HL-60/S4 treated with retinoic acid at 250 ng/mL for 4 days and 3 days (cell line): Measurements from ENCODE around the gene SYT15.
"Not testable (repeated sequence)": the region's sequence is repeated elsewhere in the genome, so short reads cannot be mapped to it uniquely, and the experiment has no call there.

Source experiments
- in situ Hi-C: fragments of 300-500 bp; cut with MboI; formaldehyde crosslinking; loops from 2 replicates; pipeline ENCODE4 v1.7.0; 2022; ENCODE audit warnings: low sequenced_read_pairs

SYT15 gene

DNA sequence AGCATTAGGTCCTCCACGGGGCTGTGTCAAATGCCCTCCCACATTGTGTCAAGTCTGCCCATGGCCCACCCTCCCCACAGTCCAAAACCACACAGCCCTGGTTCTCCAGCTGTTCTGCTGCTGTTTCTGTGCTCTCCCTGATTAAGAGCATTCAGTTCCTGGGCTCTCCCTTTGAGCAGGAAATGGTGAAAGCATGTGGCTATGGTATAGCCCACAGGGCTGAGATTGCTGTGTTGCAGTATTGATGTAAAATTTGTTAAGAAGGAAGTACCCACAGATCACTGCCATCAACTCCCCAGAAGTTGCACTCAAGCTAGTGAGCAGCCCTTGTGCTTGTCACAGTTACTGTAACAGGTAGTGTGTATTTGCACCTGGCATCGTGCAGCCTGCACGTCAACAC lies 9.3 kb downstream of the SYT15 start:
- in situ Hi-C loops, result not testable (repeated sequence)

DNA sequence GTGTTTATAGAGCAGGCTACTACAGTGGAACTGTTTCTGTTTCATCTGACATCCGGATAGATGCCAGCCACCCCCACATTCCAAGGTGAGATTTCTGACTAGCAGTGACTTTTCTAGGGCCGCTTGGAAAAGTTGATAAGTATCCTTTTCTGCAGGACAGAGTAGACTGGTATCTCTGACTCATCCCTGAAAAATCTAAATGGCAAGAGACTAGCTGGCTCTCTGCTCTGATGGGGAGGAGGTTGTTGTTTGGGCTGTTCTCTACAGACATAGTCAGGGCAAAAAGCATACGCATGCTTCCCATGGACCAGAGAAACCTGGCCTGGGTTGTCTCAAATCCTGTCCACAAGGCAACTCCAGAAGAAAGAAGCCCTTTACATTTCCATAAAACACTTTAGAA lies 10.7 kb downstream of the SYT15 start:
- in situ Hi-C loops, result not testable (repeated sequence)

DNA sequence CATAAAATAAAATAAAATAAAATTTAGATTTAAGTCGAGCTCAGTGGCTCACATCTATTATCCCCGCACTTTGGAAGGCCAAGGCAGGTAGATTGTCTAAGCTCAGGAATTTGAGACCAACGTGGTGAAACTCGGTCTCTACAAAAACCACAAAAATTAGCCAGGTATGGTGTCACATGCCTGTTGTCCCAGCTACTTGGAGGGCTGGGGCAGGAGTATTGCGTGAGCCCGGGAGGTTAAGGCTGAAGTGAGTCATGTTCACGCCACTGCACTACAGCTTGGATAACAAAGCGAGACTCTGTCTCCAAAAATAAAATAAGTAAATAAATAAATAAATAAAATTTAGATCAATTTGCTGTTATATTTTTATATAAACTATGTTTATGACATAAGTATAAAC lies 12.1 kb downstream of the SYT15 start:
- in situ Hi-C loops, result not testable (repeated sequence)

DNA sequence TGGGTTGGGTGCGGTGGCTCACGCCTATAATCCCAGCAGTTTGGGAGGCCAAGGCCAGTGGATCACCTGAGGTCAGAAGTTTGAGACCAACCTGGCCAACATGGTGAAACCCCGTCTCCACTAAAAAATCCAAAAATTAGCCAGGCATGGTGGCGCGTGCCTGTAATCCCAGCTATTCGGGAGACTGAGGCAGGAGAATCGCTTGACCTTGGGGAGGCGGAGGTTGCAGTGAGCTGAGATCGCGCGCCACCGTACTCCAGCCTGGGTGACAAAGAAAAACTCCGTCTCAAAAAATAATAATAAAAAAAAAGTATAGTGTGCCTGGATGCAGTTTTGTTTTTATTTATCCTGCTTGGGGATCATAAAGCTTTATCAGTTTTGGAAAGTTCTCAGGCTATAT lies 14.4 kb downstream of the SYT15 start:
- in situ Hi-C loops, result not testable (repeated sequence)

DNA sequence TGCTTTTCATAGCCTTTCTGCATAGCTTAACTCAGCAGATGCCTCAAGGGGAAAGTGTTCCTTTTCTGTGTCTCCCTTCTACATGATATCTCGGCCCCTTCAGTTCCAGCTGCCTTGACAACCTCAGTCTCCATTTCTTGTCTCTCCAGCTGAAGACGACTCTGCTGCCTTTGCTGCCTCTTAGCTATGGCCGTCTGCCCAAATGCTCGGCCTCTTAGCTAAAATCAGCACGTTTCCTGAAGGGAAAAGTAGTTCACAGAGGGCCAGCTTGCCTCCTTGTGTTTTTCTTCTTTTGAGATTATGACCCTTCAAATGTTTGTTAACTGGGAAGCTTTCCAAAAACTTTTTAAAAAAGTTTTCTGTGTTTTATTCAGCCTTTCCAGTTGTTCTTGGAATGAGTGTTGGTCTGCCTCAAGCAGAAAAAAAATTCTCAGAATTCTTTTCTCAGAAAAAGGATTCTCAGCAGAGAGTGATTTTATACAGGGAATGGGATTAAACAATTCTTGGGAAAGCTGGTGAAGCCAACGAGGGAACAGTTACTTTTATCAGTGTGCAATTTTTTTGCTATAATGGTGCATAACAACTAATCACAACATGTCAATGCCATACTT lies 15.6 kb downstream of the SYT15 start:
- in situ Hi-C loops, result not testable (repeated sequence)

DNA sequence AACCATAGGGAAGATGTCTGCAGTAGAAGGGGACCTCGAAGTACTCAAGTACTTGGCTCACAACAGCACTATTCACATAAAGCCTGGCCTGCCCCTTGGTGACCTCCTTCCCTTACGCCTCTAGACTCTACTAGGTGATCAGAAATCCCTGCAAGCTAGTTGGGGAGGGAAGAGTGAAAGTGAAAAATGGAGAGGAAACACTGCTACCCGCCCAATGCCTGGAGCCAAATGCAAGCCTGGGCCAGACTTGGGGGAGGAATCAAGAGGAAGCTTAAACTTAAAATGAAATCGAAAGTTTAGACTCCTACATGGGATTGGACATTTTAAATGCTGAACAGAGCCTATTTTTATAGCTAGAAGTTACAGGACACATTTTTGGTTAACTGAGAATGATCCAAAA lies 17.6 kb downstream of the SYT15 start:
- in situ Hi-C loops, result not testable (repeated sequence)

DNA sequence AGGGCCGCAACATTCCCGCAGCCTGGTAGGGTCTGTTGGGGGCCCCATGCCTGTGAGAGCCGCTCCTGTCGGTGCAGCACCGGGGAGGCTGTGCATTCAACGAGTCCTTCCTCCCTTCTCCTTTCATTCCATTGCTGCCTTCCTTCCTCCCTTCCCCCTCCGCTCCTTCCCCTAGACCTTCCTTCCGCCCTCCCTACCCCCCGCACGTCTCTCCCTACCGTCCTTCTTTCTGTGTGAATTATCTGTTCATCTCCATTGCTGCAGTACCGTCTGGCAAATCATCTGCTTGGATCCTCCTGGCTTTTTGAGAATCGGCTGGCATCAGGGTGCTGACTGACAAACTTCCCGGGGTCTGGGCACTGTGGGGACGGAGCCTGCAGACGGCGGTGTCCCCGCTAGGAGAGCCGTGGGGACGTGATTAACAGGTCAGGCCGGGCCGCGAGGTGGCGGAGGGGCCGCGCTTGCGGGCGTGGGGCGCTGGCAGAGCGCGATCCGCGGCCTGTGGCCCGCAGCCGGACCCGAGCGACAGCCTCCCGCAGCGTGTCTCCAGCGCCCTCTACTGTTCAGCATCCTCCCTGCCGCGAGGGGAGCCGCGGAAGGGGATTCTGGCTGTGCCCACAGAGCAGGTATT lies 18.8 kb downstream of the SYT15 start:
- in situ Hi-C loops, result not testable (repeated sequence)

DNA sequence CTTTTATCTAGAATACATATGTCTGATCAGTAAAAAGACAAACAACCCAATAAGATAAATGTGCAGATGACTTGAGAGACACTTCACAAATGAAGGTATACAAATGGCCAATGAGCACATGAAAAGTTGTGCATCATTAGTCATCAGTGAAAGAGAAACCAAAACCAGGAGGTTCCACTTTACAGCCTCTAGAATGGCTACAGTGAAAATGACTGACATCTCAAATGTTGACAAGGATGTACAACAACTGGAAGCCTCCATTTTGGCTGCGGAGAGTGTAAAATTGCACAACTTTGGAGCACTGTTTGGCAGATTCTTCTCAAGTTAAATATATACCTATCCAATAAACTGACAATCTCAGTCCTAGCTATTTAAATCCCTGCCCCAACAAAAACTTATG lies 21.6 kb downstream of the SYT15 start:
- in situ Hi-C loops, result not testable (repeated sequence)

DNA sequence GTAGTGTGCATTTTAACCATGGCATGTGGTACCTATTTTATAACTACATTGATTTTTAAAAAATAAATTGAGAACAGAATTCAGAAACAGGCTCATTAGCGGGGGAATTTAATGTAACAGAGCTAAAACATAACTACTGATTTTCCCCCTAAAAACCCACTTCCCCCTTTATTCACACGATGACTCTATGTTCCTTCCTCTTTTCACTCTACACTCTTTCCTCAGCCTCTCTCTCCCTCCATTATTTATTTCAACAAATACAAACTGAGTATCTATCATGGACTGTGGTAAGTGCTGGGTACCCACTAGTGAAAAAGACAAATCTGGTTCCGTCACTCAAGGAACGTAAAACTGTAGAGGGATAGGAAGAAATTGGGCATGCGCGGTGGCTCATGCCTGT lies 36.6 kb downstream of the SYT15 start:
- in situ Hi-C loops, result not testable (repeated sequence)

DNA sequence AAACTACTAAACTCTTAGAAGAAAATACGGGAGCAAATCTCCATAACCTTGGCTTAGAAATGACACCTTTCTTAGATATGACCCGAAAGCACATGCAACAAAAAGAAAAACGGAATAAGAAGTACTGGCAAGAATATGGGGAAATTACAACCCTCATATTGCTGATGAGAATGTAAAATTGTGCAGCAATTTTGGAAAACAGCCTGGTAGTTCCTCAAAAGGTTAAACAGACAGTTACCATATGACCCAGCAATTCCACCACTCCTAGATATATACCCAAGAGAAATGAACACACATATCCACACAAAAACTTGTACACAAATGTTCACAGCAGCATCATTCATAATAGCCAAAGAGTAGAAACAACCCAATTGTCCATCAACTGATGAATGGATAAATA lies 37.3 kb downstream of the SYT15 start:
- in situ Hi-C loops, result not testable (repeated sequence)

DNA sequence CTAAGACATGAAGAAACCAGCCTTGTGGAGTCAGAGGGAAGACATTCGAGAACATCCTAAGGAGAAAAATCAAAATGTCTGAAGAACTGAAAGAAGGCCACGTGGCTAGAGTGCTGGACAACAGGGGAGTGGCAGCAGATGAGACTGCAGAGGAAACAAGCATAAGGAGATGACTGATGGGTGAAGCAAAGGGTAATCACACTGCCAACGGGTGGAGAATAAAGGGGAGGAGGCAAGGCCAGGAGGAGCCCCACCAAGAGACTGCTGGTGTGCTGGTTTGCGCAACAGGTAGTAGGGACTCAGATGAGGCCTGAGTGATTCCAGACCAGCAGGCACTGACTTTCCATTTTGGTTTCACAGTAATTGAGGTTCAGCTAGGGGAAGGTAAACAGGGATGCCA lies 38.2 kb downstream of the SYT15 start:
- in situ Hi-C loops, result not testable (repeated sequence)

DNA sequence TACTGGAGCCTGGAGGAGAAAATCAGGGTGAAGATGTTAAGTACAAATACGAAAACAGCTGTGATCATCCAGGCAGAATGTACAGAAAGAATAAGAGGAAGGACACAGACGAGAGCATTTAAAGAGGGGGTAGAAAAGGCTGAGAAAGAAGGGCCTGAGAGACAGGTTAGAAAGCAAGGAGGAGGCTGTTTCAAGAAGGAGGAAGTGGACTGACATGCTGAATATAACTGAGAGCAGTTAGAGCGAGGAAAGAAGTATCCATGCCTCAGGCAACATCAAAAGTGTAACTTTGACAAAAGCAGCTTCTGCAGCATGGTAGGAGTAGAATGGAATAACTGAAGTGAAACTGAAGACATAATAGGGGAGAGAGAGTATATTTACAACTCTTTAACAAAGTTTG lies 39.0 kb downstream of the SYT15 start:
- in situ Hi-C loops, result not testable (repeated sequence)

DNA sequence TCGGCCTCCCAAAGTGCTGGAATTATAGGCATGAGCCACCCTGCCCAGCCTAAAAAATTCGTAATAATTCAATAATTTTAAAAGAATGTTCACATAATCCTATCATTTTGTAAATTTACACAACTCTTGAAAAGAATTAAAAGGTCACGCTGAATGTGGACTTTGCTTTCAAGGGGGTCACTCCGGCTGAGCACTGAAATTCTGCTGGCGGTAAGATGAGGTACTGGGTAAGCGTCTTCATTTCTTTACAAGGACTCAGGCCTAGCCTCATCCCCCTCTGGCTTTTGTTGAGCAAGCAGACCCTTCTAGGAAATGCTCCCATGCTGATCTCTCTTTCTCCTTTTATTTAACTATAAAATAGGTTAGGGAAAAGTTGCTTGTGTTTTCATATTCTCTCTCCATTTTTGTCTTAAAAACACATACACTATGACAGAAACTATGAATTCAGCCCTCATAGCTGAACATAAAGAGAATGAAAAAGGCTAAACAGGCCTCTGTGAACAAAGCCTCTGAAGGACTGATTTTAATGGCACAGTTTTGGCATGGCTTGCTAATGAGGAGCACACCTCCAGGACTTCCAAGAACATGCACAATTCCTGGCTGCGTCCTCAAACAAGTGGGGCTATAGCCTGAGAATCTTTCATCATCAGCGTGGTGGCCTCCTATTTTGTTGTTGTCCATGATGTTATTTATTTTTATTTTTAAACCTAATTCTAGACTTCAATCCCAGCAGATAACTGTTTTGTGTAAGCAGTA lies 45.1 kb downstream of the SYT15 start:
- in situ Hi-C loops, result not testable (repeated sequence)

DNA sequence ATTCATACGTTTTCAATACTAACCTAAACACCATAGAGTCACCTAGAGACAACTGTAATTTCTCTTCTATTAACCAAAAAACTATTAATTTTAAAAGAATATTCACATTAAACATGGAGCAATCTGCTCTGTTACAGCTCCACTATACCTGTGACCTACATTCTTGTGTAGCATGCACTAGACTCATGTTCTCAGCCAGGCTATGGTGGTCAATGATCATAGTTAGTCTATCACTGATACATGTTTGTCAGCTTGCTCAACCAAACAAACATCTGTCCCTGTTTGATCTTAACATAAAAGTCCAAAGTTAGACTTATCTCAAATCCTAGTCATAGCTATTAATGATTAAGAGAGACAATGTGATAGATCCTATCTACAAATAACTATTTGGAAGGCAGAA lies 50.9 kb downstream of the SYT15 start:
- in situ Hi-C loops, result not testable (repeated sequence)

DNA sequence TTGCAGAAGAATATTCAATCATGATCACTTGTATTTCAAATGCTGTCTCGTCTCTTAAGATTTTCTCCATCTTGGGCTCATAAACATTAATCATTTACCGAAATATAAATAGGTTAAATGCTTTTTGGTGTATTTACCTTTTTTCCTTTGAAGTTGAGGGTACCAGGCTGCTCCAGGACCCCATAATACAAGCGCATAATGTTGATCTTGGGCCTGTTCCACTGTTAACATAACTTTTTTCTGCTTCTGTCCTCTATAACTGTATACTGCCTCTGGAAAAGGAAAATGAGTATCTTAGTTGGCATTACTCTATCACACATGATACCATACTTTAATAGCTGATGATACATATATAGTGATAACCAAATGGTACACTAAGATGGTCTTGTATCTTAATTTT lies 51.9 kb downstream of the SYT15 start:
- in situ Hi-C loops, result not testable (repeated sequence)

DNA sequence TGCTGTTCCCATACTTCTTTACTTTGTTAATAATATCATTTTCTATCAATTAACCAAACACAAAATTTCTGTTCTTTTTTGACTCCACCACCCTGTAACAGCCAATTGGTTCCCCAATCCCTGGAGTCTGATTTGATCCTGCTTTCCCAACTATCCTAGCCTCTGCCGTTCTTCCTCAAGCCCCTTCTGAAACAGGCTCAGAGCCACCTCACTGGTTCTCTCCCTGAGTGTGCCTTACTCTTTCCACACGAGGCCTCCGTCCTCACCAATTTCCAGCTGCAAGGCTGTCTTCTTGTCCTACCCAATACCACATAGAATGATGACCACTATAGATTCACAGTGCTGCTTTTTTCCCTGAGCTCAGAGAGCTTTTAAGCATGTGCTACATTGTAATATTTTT lies 52.8 kb downstream of the SYT15 start:
- in situ Hi-C loops, result not testable (repeated sequence)

DNA sequence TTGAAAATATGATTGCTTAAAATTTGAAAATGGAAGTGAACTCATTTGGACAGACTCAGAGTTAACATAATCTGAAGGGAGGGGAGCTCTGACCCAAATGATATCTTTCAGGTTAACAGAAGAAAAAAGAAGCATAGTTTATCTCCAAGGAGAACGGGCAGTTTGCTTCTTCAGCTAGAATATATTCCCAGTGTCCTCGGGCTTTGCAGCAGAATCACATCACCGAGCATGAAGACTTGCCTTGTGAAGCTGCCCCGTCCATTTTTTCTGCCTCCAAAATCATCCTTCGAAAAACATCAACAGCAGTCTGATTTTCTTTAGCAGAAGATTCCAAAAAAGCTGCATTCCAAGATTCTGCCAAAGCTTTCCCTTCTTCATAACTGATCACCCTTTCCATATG lies 55.8 kb downstream of the SYT15 start:
- in situ Hi-C loops, result not testable (repeated sequence)

DNA sequence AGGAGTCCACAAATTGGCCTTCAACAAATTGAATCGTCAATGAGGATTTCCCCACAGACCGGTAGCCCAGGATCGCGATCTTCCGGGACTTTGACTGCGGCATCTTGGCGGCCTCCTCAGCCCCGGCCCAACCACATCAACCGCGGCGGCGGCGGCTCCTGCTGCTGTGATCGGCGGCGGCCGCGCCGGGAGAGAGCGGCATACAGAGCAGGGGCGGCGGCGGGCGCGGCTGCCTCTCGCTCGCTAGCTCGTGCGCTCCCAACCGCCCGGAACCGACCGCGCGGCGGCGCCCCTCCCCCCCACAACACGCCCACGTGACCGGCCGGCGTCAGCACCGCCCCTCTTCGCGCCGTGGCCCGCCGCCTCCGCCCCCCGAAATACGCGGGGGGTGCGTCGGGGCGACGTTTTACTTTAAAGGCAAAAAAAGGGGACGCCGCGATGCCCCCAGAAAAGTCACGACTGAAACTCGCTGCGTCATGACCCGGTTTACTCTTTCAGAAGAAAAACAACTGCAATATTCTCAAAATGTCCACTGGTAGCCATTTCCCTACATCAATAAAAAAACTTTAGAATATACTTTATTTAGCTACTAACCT lies 56.5 kb downstream of the SYT15 start:
- in situ Hi-C loops, result not testable (repeated sequence)

DNA sequence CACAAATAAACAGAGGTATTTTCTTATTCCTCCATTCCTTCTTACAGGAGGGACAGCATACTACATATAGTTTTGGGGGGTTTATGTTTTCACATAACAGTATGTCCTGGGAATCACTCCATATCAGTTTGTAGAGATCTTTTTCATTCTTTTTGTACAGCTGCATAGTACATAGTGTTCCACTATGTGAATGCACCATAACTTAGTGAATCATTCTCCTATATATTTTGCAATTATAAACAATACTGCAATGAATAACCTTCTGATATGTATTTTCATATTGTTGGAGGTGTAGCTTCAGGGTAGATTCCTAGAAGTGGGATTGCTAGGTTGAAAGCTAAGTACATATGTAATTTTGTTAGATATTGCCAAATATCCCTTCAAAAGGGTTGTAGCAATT lies 61.1 kb downstream of the SYT15 start:
- in situ Hi-C loops, result not testable (repeated sequence)
